Gastroesophageal sphincter (tissue), 3 donors: ENCODE data around the gene FEM1B.

ENCODE experiments used
- CTCF ChIP-seq, 4 experiments: fragments of 200-600 bp in 2 of 4; fragments of 450-650 bp in 2 of 4; sonication (generic) in 1 of 4; IDR thresholded peaks; one replicate each; pipeline ENCODE4 v1.5.1; 2017 to 2019; ENCODE audit warnings: antibody characterized with exemption in 4 of 4, mild to moderate bottlenecking in 2 of 4, moderate library complexity in 2 of 4
- EP300 ChIP-seq: sonication (generic); formaldehyde crosslinking; IDR thresholded peaks from one replicate; pipeline ENCODE4 v1.6.1; 2017; ENCODE audit warnings: antibody characterized with exemption, mild to moderate bottlenecking
- POLR2A ChIP-seq, 2 donors: fragments of 450-650 bp; IDR thresholded peaks; one replicate each; pipeline ENCODE4 v1.6.1; 2017; ENCODE audit warnings: antibody characterized with exemption in 2 of 2, mild to moderate bottlenecking in 2 of 2, moderate library complexity in 1 of 2
- POLR2AphosphoS5 ChIP-seq: sonication (generic); formaldehyde crosslinking; IDR thresholded peaks from one replicate; pipeline ENCODE4 v1.6.1; 2017; ENCODE audit warnings: antibody characterized with exemption

GRCh38 chr15:68335655-68336054, 58.1 kb downstream of the FEM1B start:
- TF ChIP-seq CTCF (IDR thresholded peaks at IDR 0.05) (no peak), POLR2A (IDR thresholded peaks at IDR 0.05) (no peak), EP300 (no peak), POLR2AphosphoS5 (no peak)
